Measurements from ENCODE around the gene NDUFB2. TPM values are rescaled to one million over a fixed set of nuclear protein-coding genes. Genes with fewer than 3 reads are reported as not detected.

Gene NDUFB2
- total RNA-seq, 1 experiment from 2014 or later, result 180 TPM

- H3K36me3 ChIP-seq (ENCODE audit: low read depth), result 0 out of 2 replicates have a peak, but pooled peaks cover 12% of the 10 kb centered on the region
- no peak for TF ChIP-seq EZH2 (IDR thresholded peaks at IDR 0.05; ENCODE audit: low read depth)
- TF ChIP-seq, protein P1, sequence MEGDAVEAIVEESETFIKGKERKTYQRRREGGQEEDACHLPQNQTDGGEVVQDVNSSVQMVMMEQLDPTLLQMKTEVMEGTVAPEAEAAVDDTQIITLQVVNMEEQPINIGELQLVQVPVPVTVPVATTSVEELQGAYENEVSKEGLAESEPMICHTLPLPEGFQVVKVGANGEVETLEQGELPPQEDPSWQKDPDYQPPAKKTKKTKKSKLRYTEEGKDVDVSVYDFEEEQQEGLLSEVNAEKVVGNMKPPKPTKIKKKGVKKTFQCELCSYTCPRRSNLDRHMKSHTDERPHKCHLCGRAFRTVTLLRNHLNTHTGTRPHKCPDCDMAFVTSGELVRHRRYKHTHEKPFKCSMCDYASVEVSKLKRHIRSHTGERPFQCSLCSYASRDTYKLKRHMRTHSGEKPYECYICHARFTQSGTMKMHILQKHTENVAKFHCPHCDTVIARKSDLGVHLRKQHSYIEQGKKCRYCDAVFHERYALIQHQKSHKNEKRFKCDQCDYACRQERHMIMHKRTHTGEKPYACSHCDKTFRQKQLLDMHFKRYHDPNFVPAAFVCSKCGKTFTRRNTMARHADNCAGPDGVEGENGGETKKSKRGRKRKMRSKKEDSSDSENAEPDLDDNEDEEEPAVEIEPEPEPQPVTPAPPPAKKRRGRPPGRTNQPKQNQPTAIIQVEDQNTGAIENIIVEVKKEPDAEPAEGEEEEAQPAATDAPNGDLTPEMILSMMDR (conservative IDR thresholded peaks at IDR 0.05), result no peak
- 0 out of 2 replicates have a peak, but pooled peaks cover 2% of the 10 kb centered on the region for H4K20me1 ChIP-seq (ENCODE audit: insufficient read depth)
- no peak overlapping the region for H3K4me2 ChIP-seq
- no peaks in the 10 kb centered on the region for H3F3A ChIP-seq (ENCODE audit: insufficient read depth, low read depth)
- H3K4me3 ChIP-seq, result no peak overlapping the region
- peak in 1 of 2 experiments; percentile 9 for DNase-seq
- H3K9me2 ChIP-seq (ENCODE audit: insufficient read depth), result no peaks in the 10 kb centered on the region
- H2AFZ ChIP-seq, result no peak overlapping the region
- H3K79me2 ChIP-seq (ENCODE audit: low read depth), result peaks cover 5% of the 10 kb centered on the region; the same call in 1 of the 2 replicates
- no peaks in the 10 kb centered on the region for H3K9me3 ChIP-seq (ENCODE audit: insufficient read depth, low read depth)
- H3K4me1 ChIP-seq (replicated peaks; ENCODE audit: insufficient read depth), result peaks cover 20% of the 10 kb centered on the region
- no peaks in the 10 kb centered on the region for H3K27me3 ChIP-seq (ENCODE audit: insufficient read depth, low read depth)
- intact Hi-C loops (cut with micrococcal nuclease; ENCODE audit: unreplicated experiment), result no loop called here
- ChIA-PET POLR2A (ENCODE audit: unreplicated experiment) (no interaction called here), CTCF (no interaction called here)
- BruUV-seq (replicated peaks), result no TSS peak
- H3K27ac ChIP-seq, result no peak overlapping the region
Measured at GRCh38 chr7:140677496-140677895, 19.0 kb upstream of the NDUFB2 start.

DNA sequence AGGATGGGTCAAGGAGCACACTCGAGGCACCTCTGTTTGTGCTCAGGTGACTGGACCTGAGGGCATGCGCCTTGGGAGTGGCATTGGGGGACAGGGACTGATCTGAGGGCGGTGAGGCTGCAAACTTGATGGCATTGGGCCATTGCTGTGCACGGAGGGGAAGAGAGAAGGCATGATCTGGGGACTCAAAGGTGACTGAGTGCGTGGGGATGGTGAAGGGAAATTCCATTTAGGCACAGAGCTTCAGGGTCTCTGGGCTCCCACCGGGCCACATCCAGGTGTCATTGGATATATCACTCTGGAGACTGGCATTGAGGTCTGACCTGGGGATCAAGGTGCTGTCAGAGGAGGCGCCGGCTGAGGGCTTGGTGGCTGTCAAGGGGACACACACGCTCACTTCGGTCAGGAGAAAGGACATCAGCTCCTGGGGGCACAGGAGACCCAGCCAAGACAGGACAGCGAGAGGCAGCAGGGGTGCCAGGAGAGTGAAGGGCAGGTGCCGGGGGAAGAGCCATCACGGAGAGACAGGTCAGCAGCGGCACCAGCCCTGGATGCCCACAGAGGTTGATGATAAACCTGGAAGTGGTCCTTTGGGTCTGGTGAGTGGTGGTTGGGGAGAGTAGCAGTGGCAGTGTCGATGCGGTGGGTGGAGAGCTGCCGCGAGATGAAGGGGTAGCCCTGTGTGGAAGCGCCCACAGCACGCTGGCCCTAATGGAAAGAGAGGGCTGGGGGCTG, 18.3 kb upstream of the NDUFB2 start:
- Histone ChIP-seq H3K27ac (no peak overlapping the region), H2AFZ (no peak overlapping the region), H4K20me1 (ENCODE audit: insufficient read depth) (0 out of 2 replicates have a peak, but pooled peaks cover 2% of the 10 kb centered on the region), H3K9me3 (ENCODE audit: insufficient read depth, low read depth) (no peaks in the 10 kb centered on the region), H3K36me3 (ENCODE audit: low read depth) (0 out of 2 replicates have a peak, but pooled peaks cover 12% of the 10 kb centered on the region), H3K4me2 (no peak overlapping the region), H3K27me3 (ENCODE audit: insufficient read depth, low read depth) (no peaks in the 10 kb centered on the region), H3K9me2 (ENCODE audit: insufficient read depth) (no peaks in the 10 kb centered on the region), H3K4me3 (no peak overlapping the region), H3K79me2 (ENCODE audit: low read depth) (peaks cover 5% of the 10 kb centered on the region; the same call in 1 of the 2 replicates), H3F3A (ENCODE audit: insufficient read depth, low read depth) (no peaks in the 10 kb centered on the region), H3K4me1 (replicated peaks; ENCODE audit: insufficient read depth) (peaks cover 20% of the 10 kb centered on the region)
- no TSS peak for BruUV-seq (replicated peaks)
- peak in 1 of 2 experiments; percentile 5 for DNase-seq
- POLR2A ChIA-PET (ENCODE audit: unreplicated experiment), result no interaction called here
- CTCF ChIA-PET, result no interaction called here
- TF ChIP-seq EZH2 (IDR thresholded peaks at IDR 0.05; ENCODE audit: low read depth), result no peak
- TF ChIP-seq, protein P1 (conservative IDR thresholded peaks at IDR 0.05), result no peak
- intact Hi-C loops (cut with micrococcal nuclease; ENCODE audit: unreplicated experiment), result no loop called here

DNA sequence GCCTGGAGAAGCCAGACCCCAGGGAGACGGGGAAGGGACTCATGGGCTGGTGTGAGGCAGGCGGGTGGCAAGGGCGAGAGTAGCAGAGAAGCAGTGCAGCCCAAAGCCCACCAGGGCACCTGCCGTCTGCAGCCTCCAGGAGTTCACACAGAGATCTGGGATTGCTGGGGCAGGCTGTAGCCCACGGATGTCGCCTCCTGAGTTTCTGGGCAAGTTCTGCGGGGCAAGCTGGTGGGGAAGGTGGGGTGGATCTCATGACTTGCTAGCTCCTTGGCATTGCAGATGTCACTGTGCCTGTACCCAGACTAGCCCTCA, 17.7 kb upstream of the NDUFB2 start:
- Histone ChIP-seq H3K27me3 (ENCODE audit: insufficient read depth, low read depth) (no peaks in the 10 kb centered on the region), H3K4me3 (no peak overlapping the region), H4K20me1 (ENCODE audit: insufficient read depth) (0 out of 2 replicates have a peak, but pooled peaks cover 2% of the 10 kb centered on the region), H3F3A (ENCODE audit: insufficient read depth, low read depth) (no peaks in the 10 kb centered on the region), H3K4me1 (replicated peaks; ENCODE audit: insufficient read depth) (peaks cover 17% of the 10 kb centered on the region), H3K4me2 (no peak overlapping the region), H3K79me2 (ENCODE audit: low read depth) (peaks cover 5% of the 10 kb centered on the region; the same call in 1 of the 2 replicates), H3K27ac (no peak overlapping the region), H3K9me3 (ENCODE audit: insufficient read depth, low read depth) (no peaks in the 10 kb centered on the region), H2AFZ (no peak overlapping the region), H3K9me2 (ENCODE audit: insufficient read depth) (no peaks in the 10 kb centered on the region), H3K36me3 (ENCODE audit: low read depth) (0 out of 2 replicates have a peak, but pooled peaks cover 12% of the 10 kb centered on the region)
- ChIA-PET CTCF (no interaction called here), POLR2A (ENCODE audit: unreplicated experiment) (no interaction called here)
- intact Hi-C loops (cut with micrococcal nuclease; ENCODE audit: unreplicated experiment), result no loop called here
- TF ChIP-seq EZH2 (IDR thresholded peaks at IDR 0.05; ENCODE audit: low read depth), result no peak
- TF ChIP-seq, protein P1 (conservative IDR thresholded peaks at IDR 0.05), result no peak
- DNase-seq, result peak in 1 of 2 experiments; percentile 10
- no TSS peak for BruUV-seq (replicated peaks)

Measured in PC-9 (cell line).